IMR-90 (cell line): ENCODE measurements around the gene NAB2. TPM values are rescaled to one million over a fixed set of nuclear protein-coding genes. Genes with fewer than 3 reads are reported as not detected.

ENCODE experiments used
- ATAC-seq: fragments of 200-7000 bp; cut with Tn5 transposase; 2 replicates; pipeline ENCODE4 v1.9.1; 2020; ENCODE audit warnings: low read depth, mild to moderate bottlenecking, moderate library complexity
- BruUV-seq: library from RNA; stranded (reverse); fragments of 400-500 nt; replicated peaks from 2 replicates; lab custom pipeline; 2021; lab: Mats Ljungman, UMichigan
- CTCF ChIA-PET: fragments of 300-600 bp; formaldehyde crosslinking; extraction: SDS; loops from one replicate; lab custom pipeline; 2021; ENCODE audit warnings: antibody characterized with exemption; lab: Yijun Ruan, JAX
- POLR2A ChIA-PET: fragments of 300-600 bp; sonication (Branson Sonifier 250); formaldehyde crosslinking; loops from one replicate; lab custom pipeline; 2022; ENCODE audit warnings: antibody characterized with exemption; ENCODE audit not compliant: unreplicated experiment; lab: Charles Lee
- DNase-seq: peaks from one replicate; pipeline ENCODE4 v3.0.0; 2013
- H2AFZ ChIP-seq: replicated peaks from 2 replicates; pipeline ENCODE3; 2013; ENCODE audit warnings: low read length, mild to moderate bottlenecking; ENCODE audit not compliant: poor library complexity
- H2AK5ac ChIP-seq: 2 replicates; pipeline ENCODE4 v1.6.1; 2013; ENCODE audit warnings: low read depth, low read length, inconsistent platforms
- H2AK9ac ChIP-seq: replicated peaks from 2 replicates; pipeline ENCODE3; 2013; ENCODE audit warnings: mild to moderate bottlenecking, low read depth, low read length, moderate library complexity; ENCODE audit not compliant: poor library complexity
- H2BK120ac ChIP-seq: 2 replicates; pipeline ENCODE4 v1.6.1; 2013; ENCODE audit warnings: low read depth, low read length, inconsistent platforms
- H2BK15ac ChIP-seq: 3 replicates; pipeline ENCODE4 v1.6.1; 2013; ENCODE audit warnings: low read depth, low read length, inconsistent platforms
- H2BK20ac ChIP-seq: 2 replicates; pipeline ENCODE4 v1.6.1; 2013; ENCODE audit warnings: low read depth, mild to moderate bottlenecking, inconsistent platforms, low read length, moderate library complexity
- H2BK5ac ChIP-seq: 2 replicates; pipeline ENCODE4 v1.6.1; 2013; ENCODE audit warnings: mild to moderate bottlenecking, low read depth, low read length, inconsistent platforms; ENCODE audit not compliant: poor library complexity, severe bottlenecking
- H3K14ac ChIP-seq: replicated peaks from 2 replicates; pipeline ENCODE4 v1.6.1; 2013; ENCODE audit warnings: low read depth, low read length, inconsistent platforms
- H3K18ac ChIP-seq: 2 replicates; pipeline ENCODE4 v1.6.1; 2013; ENCODE audit warnings: low read depth, low read length, control low read depth
- H3K23ac ChIP-seq: 2 replicates; pipeline ENCODE4 v1.6.1; 2013; ENCODE audit warnings: low read depth, low read length, inconsistent platforms
- H3K27ac ChIP-seq: 2 replicates; pipeline ENCODE4 v1.5.1; 2013; ENCODE audit warnings: mild to moderate bottlenecking, control low read depth, low read length; ENCODE audit not compliant: insufficient read depth
- H3K27me3 ChIP-seq: 2 replicates; pipeline ENCODE4 v1.6.1; 2013; ENCODE audit warnings: low read length; ENCODE audit not compliant: control insufficient read depth, insufficient read depth
- H3K36me3 ChIP-seq: 2 replicates; pipeline ENCODE4 v1.6.1; 2013; ENCODE audit warnings: low read length, mixed read lengths; ENCODE audit not compliant: control insufficient read depth, insufficient read depth
- H3K4ac ChIP-seq: 2 replicates; pipeline ENCODE4 v1.6.1; 2013; ENCODE audit warnings: low read depth, low read length, inconsistent platforms
- H3K4me1 ChIP-seq: 2 replicates; pipeline ENCODE4 v1.6.1; 2013; ENCODE audit warnings: low read length, mixed read lengths; ENCODE audit not compliant: control insufficient read depth, insufficient read depth
- H3K4me2 ChIP-seq: 2 replicates; pipeline ENCODE4 v1.6.1; 2013; ENCODE audit warnings: low read depth, mild to moderate bottlenecking, control low read depth, low read length, moderate library complexity
- H3K4me3 ChIP-seq: 2 replicates; pipeline ENCODE4 v1.5.1; 2013; ENCODE audit warnings: low read depth, mild to moderate bottlenecking, control low read depth, low read length, moderate library complexity; ENCODE audit not compliant: insufficient read depth
- H3K56ac ChIP-seq: 2 replicates; pipeline ENCODE4 v1.6.1; 2013; ENCODE audit warnings: low read length, inconsistent platforms; ENCODE audit not compliant: insufficient read depth; ENCODE audit errors: extremely low read depth
- H3K79me1 ChIP-seq, 2 experiments: 2 replicates each; pipeline ENCODE4 v1.6.1; 2013; ENCODE audit warnings: low read length in 2 of 2, inconsistent platforms in 1 of 2, low read depth in 1 of 2
- H3K9ac ChIP-seq: 2 replicates; pipeline ENCODE4 v1.6.1; 2013; ENCODE audit warnings: low read depth, low read length, control low read depth
- H3K9me1 ChIP-seq: 2 replicates; pipeline ENCODE4 v1.6.1; 2013; ENCODE audit warnings: low read length, inconsistent platforms; ENCODE audit not compliant: insufficient read depth
- H3K9me3 ChIP-seq: 2 replicates; pipeline ENCODE4 v1.6.1; 2013; ENCODE audit warnings: low read length; ENCODE audit not compliant: control insufficient read depth, insufficient read depth
- H4K20me1 ChIP-seq: 2 replicates; pipeline ENCODE4 v1.6.1; 2013; ENCODE audit warnings: low read length, inconsistent platforms; ENCODE audit not compliant: insufficient read depth
- H4K5ac ChIP-seq: 2 replicates; pipeline ENCODE4 v1.6.1; 2013; ENCODE audit warnings: mild to moderate bottlenecking, low read depth, low read length, control low read depth
- H4K8ac ChIP-seq, 2 experiments: 2 replicates each; pipeline ENCODE4 v1.6.1; 2013; ENCODE audit warnings: low read depth in 2 of 2, low read length in 2 of 2, control low read depth in 1 of 2, inconsistent platforms in 1 of 2
- H4K91ac ChIP-seq: 2 replicates; pipeline ENCODE4 v1.6.1; 2013; ENCODE audit warnings: low read depth, low read length, inconsistent platforms; ENCODE audit not compliant: insufficient read depth
- FOS ChIP-seq: fragments of 150-350 bp; IDR thresholded peaks from 2 replicates; pipeline ENCODE4 v1.6.1; 2016; ENCODE audit warnings: low read depth, low read length
- MAZ ChIP-seq: IDR thresholded peaks from 2 replicates; pipeline ENCODE4 v1.6.1; 2012; ENCODE audit warnings: low read depth, mild to moderate bottlenecking, low read length, improper control_type of control experiment, moderate library complexity, borderline replicate concordance
- MXI1 ChIP-seq: IDR thresholded peaks from 2 replicates; pipeline ENCODE4 v1.6.1; 2012; ENCODE audit warnings: low read depth, mild to moderate bottlenecking, low read length, moderate library complexity, borderline replicate concordance
- RFX5 ChIP-seq: IDR thresholded peaks from 2 replicates; pipeline ENCODE4 v1.8.0; 2012; ENCODE audit warnings: low read depth, mild to moderate bottlenecking, low read length, moderate library complexity
- WGBS, 2 experiments: methylation state at CpG; one replicate each; pipeline versions ENCODE4 v1.1.5 to v1.1.7; 2013; ENCODE audit warnings: missing lambda C conversion rate in 2 of 2; ENCODE audit not compliant: insufficient read length in 1 of 2; ENCODE audit errors: extremely low coverage in 2 of 2; 5-methylcytosine and 5-hydroxymethylcytosine counted together
- dilution Hi-C: fragments of 300-500 bp; cut with HindIII; formaldehyde crosslinking; loops from one replicate; pipeline ENCODE4 v1.14.3; 2018; ENCODE audit warnings: low sequenced_read_pairs; ENCODE audit not compliant: unreplicated experiment
- in situ Hi-C: fragments of 300-500 bp; cut with MboI; formaldehyde crosslinking; loops from 3 replicates; pipeline ENCODE4 v1.14.3; 2019; ENCODE audit warnings: low sequenced_read_pairs, inconsistent platforms, mixed read lengths
- intact Hi-C: fragments of 100-400 bp; cut with micrococcal nuclease; formaldehyde crosslinking; loops from 2 replicates; pipeline ENCODE4 v1.10.0; 2022
- polyA plus RNA-seq, 3 experiments: library from polyadenylated mRNA; depleted of rRNA; stranded (reverse); fragments of >200 nt; gene quantifications; 2 replicates each; pipeline ENCODE4 v1.2.3, GENCODE V29; 2012; ENCODE audit warnings: low replicate concordance in 1 of 3
- total RNA-seq: library from RNA; depleted of rRNA; stranded (reverse); fragments of >200 nt; gene quantifications from 2 replicates; pipeline ENCODE4 v1.2.3, GENCODE V29; 2012

NAB2 gene
- total and polyA plus RNA-seq, 2 of the 4 experiments (the other 2 are of a cell fraction) = 65.1 to 68.8 TPM

GRCh38 chr12:57092876-57093414 is 4.0 kb downstream of the NAB2 start:
- H2BK5ac ChIP-seq = peak overlapping the region; percentile 75
- H2AK5ac ChIP-seq = 0 out of 2 replicates have a peak overlapping the region, but pooled peaks have one; percentile 69
- no peak overlapping the region for H3K56ac ChIP-seq
- peak overlapping the region; percentile 84 for H2AK9ac ChIP-seq
- POLR2A ChIA-PET = interaction anchor here (1.2 kb wide), 1 partner anchor 19 kb away, joined by 4 read pairs; the partner anchor contains the start of gene STAT6
- peaks cover 41% of the 10 kb centered on the region for H3K4me1 ChIP-seq
- H3K23ac ChIP-seq = peak overlapping the region; percentile 82; the same call in 1 of the 2 replicates
- intact Hi-C loops (loop anchor here (1.0 kb wide), 2 partner anchors 18 to 24 kb away; partner anchors contain the start of gene STAT6), in situ Hi-C loops (no loop called here), dilution Hi-C loops (no loop called here)
- no peak overlapping the region; the same call in 1 of the 2 replicates for H3K14ac ChIP-seq
- H4K20me1 ChIP-seq = peaks cover 67% of the 10 kb centered on the region
- no peak overlapping the region for H2BK20ac ChIP-seq
- H4K5ac ChIP-seq = no peak overlapping the region
- DNase-seq (no peak), ATAC-seq (no peak)
- peak overlapping the region; percentile 70 for H3K9ac ChIP-seq
- H3K9me1 ChIP-seq = peaks cover 4% of the 10 kb centered on the region; the same call in 1 of the 2 replicates
- peaks cover 13 to 65% of the 10 kb centered on the region in 2 experiments for H3K79me1 ChIP-seq
- H3K9me3 ChIP-seq = no peaks in the 10 kb centered on the region
- no peak overlapping the region for H2BK120ac ChIP-seq
- H3K4me3 ChIP-seq = no peak overlapping the region
- no peak overlapping the region for H2BK15ac ChIP-seq
- no peak overlapping the region; the same call in 1 of the 2 replicates for H4K91ac ChIP-seq
- H2AFZ ChIP-seq = peak overlapping the region; percentile 16
- no peaks in the 10 kb centered on the region for H3K27me3 ChIP-seq
- no peak overlapping the region for H3K18ac ChIP-seq
- H4K8ac ChIP-seq = no peak overlapping the region
- WGBS, 2 experiments = 60% methylated on average over 1 of the region's 4 CpGs; no CpG with 5 or more reads in 1 of the 2 experiments
- TF ChIP-seq MAZ = no peak
- no peak for TF ChIP-seq FOS
- TF ChIP-seq MXI1 = no peak
- TF ChIP-seq RFX5 = no peak
- H3K4me2 ChIP-seq = peak overlapping the region; percentile 13; the same call in 1 of the 2 replicates
- peak overlapping the region; percentile 81 for H3K27ac ChIP-seq
- CTCF ChIA-PET = interaction anchor here (0.6 to 2.0 kb wide), 4 partner anchors 14 to 35 kb away, joined by 3 to 8 read pairs (median 5); partner anchors contain the start of genes LRP1 and STAT6
- no TSS peak for BruUV-seq
- H3K4ac ChIP-seq = peak overlapping the region; percentile 81; the same call in 1 of the 2 replicates
- peaks cover 65% of the 10 kb centered on the region for H3K36me3 ChIP-seq
